Measurements from ENCODE around the gene SNX21.

The SNX21 gene

GRCh38 chr20:45848969-45849582 is 15.5 kb downstream of the SNX21 start:
- TF ChIP-seq CTCF (IDR thresholded peaks at IDR 0.05), result no peak

GRCh38 chr20:45850238-45850637 is 16.6 kb downstream of the SNX21 start:
- no peak for TF ChIP-seq CTCF (IDR thresholded peaks at IDR 0.05)

- TF ChIP-seq CTCF (IDR thresholded peaks at IDR 0.05), result no peak
Observed at GRCh38 chr20:45850926-45851325, 17.3 kb downstream of the SNX21 start.

- no peak for TF ChIP-seq CTCF (IDR thresholded peaks at IDR 0.05)
Observed at GRCh38 chr20:45851501-45851900, 17.9 kb downstream of the SNX21 start.

GRCh38 chr20:45852326-45852725 is 18.7 kb downstream of the SNX21 start:
- no peak for TF ChIP-seq CTCF (IDR thresholded peaks at IDR 0.05)

- no peak for TF ChIP-seq CTCF (IDR thresholded peaks at IDR 0.05)
Observed at GRCh38 chr20:45853484-45853883, 19.9 kb downstream of the SNX21 start.

- no peak for TF ChIP-seq CTCF (IDR thresholded peaks at IDR 0.05)
Observed at GRCh38 chr20:45857114-45857881, 23.7 kb downstream of the SNX21 start, which contains the start of the genes ACOT8 and ZSWIM3. Gene ACOT8 (minus strand): TSS chr20:45857392. CDS start chr20:45857315, 77 bp downstream. Gene ZSWIM3 (plus strand): TSS chr20:45857614. CDS start chr20:45857826, 212 bp downstream.

Data from LNCAP (cell line).